ENCODE results near the gene FAM167B. TPM values are rescaled to one million over a fixed set of nuclear protein-coding genes. Genes with fewer than 3 reads are reported as not detected.

FAM167B gene
- 1 to 10 TPM in 1 of 2 experiments, under 1 TPM in 1; 0.80 to 1.2 TPM for total RNA-seq

GRCh38 chr1:32246888-32247273, at the start of gene FAM167B:
Gene FAM167B (plus strand): TSS chr1:32247222. CDS start chr1:32247422, 200 bp downstream.
- Mint-ChIP-seq H3K4me1 (peaks cover 53% of the 10 kb centered on the region), H3K27me3 (no peaks in the 10 kb centered on the region), H3K36me3 (peaks cover 7% of the 10 kb centered on the region), H3K9me3 (ENCODE audit: low read depth) (no peaks in the 10 kb centered on the region), H3K27ac (peak within 1 kb of the TSS; percentile 94), H3K4me3 (peak within 1 kb of the TSS; percentile 57)
- CTCF ChIA-PET = interaction anchor here (0.8 to 11.3 kb wide), 7 partner anchors 9 to 147 kb away, joined by 3 to 99 read pairs (median 27); partner anchors contain the start of gene BSDC1
- ATAC-seq = no peak
- no peak for DNase-seq

GRCh38 chr1:32197837-32198236, 49.2 kb upstream of the FAM167B start:
- Mint-ChIP-seq H3K36me3 (peaks cover 44% of the 10 kb centered on the region), H3K4me3 (no peak overlapping the region), H3K27ac (no peak overlapping the region)

GRCh38 chr1:32198237-32199042, 48.6 kb upstream of the FAM167B start:
- peak overlapping the region; percentile 13 for H3K27ac Mint-ChIP-seq
- H3K27me3 Mint-ChIP-seq = no peaks in the 10 kb centered on the region
- DNase-seq = no peak
- ATAC-seq = no peak
- H3K9me3 Mint-ChIP-seq (ENCODE audit: low read depth) = no peaks in the 10 kb centered on the region
- CTCF ChIA-PET = interaction anchor here (0.9 to 1.3 kb wide), 2 partner anchors 50 to 88 kb away, joined by 3 read pairs; no protein-coding TSS in a partner anchor
- peaks cover 79% of the 10 kb centered on the region for H3K4me1 Mint-ChIP-seq
- H3K36me3 Mint-ChIP-seq = peaks cover 39% of the 10 kb centered on the region
- H3K4me3 Mint-ChIP-seq = no peak overlapping the region

More at GRCh38 chr1:32197837-32198236, 49.2 kb upstream of the FAM167B start:
- H3K9me3 Mint-ChIP-seq (ENCODE audit: low read depth) = no peaks in the 10 kb centered on the region
- DNase-seq (no peak), ATAC-seq (no peak)
- peaks cover 81% of the 10 kb centered on the region for H3K4me1 Mint-ChIP-seq
- no peaks in the 10 kb centered on the region for H3K27me3 Mint-ChIP-seq
- CTCF ChIA-PET = interaction anchor here (0.9 to 1.3 kb wide), 2 partner anchors 13 to 50 kb away, joined by 3 read pairs; no protein-coding TSS in a partner anchor

DNA sequence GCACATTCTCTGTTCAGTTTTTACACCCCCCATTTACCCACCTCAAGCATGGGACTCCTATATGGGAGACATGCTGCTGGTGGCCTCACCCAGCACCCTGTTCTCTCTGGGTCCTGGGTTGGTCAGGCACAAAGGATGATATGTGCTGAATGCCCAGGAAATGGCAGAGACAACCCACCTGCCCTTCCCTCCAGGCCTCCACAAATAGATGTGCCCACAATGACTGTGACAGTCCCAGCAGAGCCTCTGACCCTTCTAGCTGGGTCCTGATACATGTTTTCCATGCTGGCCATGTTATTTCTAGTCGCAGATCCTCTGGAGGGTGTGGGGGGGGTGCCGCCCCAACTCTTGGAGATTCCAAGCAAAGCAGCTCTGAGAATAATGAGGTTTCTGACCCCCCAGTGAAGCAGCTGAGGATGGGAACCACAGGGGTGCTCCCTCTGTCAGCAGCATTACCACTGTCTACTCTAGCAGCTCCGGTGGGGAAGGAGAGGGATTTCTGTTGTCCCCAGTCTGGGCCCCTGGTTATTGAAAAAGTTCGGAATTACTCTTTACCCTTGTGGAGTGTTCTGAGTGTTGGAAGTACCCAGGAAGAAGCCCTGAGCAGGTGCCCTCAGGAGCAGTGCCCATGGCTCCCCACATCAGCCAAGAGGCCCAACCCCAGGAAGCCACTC, 47.8 kb upstream of the FAM167B start:
- no peak for DNase-seq
- CTCF ChIA-PET = interaction anchor here (0.9 to 3.9 kb wide), 2 partner anchors 19 to 88 kb away, joined by 3 to 18 read pairs; partner anchors contain the start of gene TXLNA
- Mint-ChIP-seq H3K27ac (peak overlapping the region; percentile 82), H3K9me3 (ENCODE audit: low read depth) (no peaks in the 10 kb centered on the region), H3K4me3 (no peak overlapping the region), H3K27me3 (no peaks in the 10 kb centered on the region), H3K36me3 (peaks cover 34% of the 10 kb centered on the region), H3K4me1 (peaks cover 79% of the 10 kb centered on the region)
- no peak for ATAC-seq

DNA sequence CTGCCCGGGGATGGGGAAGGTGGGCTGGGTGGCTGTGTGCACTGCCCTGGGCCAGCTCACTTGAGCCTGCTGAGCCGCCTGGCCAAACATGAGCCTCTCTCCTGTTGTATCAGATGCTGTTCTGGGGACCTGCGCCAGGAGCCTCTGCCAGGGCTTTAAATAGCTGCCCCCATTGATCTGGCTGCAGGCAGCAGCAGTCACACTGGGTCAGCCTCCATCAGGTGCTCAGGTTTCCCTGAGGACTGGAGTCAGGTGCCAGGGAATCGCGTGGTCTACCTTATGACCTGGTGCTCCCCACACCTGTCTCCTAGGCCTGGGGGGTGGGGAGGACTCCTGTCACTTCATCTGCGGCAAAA, 47.3 kb upstream of the FAM167B start:
- CTCF ChIA-PET = interaction anchor here (0.9 to 3.9 kb wide), 7 partner anchors 10 to 173 kb away, joined by 3 to 18 read pairs (median 9); partner anchors contain the start of genes KPNA6, LCK and TXLNA
- Mint-ChIP-seq H3K36me3 (peaks cover 29% of the 10 kb centered on the region), H3K27me3 (no peaks in the 10 kb centered on the region), H3K4me1 (peaks cover 75% of the 10 kb centered on the region), H3K27ac (peak overlapping the region; percentile 82), H3K4me3 (no peak overlapping the region), H3K9me3 (ENCODE audit: low read depth) (no peaks in the 10 kb centered on the region)
- ATAC-seq (no peak), DNase-seq (no peak)

- peak; percentile 62 for ATAC-seq
- no peaks in the 10 kb centered on the region for H3K27me3 Mint-ChIP-seq
- peak within 1 kb of the TSS; percentile 94 for H3K27ac Mint-ChIP-seq
- CTCF ChIA-PET = interaction anchor here (1.2 to 3.9 kb wide), 10 partner anchors 11 to 198 kb away, joined by 3 to 18 read pairs (median 5); partner anchors contain the start of genes KPNA6, LCK and TXLNA
- peak; percentile 71 for DNase-seq
- peaks cover 25% of the 10 kb centered on the region for H3K36me3 Mint-ChIP-seq
- peak within 1 kb of the TSS; percentile 87 for H3K4me3 Mint-ChIP-seq
- no peaks in the 10 kb centered on the region for H3K9me3 Mint-ChIP-seq (ENCODE audit: low read depth)
- H3K4me1 Mint-ChIP-seq = peaks cover 68% of the 10 kb centered on the region
These were observed 46.6 kb upstream of the FAM167B start, which contains the start of gene CCDC28B for GRCh38 chr1:32200226-32201010. Gene CCDC28B (plus strand): TSS chr1:32200595. CDS start chr1:32201936, 1,341 bp downstream.

- DNase-seq = peak; percentile 94
- H3K4me3 Mint-ChIP-seq = peak overlapping the region; percentile 87
- no peaks in the 10 kb centered on the region for H3K9me3 Mint-ChIP-seq (ENCODE audit: low read depth)
- peaks cover 21% of the 10 kb centered on the region for H3K36me3 Mint-ChIP-seq
- peaks cover 62% of the 10 kb centered on the region for H3K4me1 Mint-ChIP-seq
- peak overlapping the region; percentile 94 for H3K27ac Mint-ChIP-seq
- no peaks in the 10 kb centered on the region for H3K27me3 Mint-ChIP-seq
- peak; percentile 69 for ATAC-seq
- CTCF ChIA-PET = interaction anchor here (1.0 to 3.9 kb wide), 14 partner anchors 12 to 198 kb away, joined by 3 to 18 read pairs (median 4); partner anchors contain the start of genes BSDC1, KPNA6, LCK and TXLNA
These were observed 45.8 kb upstream of the FAM167B start for GRCh38 chr1:32201011-32201855.

DNA sequence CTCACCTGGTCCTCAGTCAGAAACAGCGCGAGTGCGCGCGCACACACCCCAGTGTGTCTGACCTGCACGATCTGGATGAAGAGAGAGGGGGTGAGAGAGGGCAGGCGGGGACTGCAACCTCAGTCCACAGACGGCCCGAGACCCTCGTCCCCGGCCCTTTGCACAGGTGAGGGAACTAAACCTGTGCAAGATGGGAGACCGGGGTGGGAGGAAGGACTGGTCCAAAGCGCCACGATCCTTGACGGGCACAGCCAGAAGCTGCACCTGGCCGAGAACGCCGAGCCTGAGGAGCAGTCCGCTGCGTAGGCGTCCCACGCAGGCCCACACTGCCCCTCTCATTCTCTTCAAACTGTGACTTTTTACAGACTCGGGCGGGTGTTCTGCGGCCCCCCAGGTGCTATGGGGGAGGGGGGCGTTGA, 42.1 kb upstream of the FAM167B start:
- H3K9me3 Mint-ChIP-seq (ENCODE audit: low read depth) = no peaks in the 10 kb centered on the region
- no peak overlapping the region for H3K27ac Mint-ChIP-seq
- H3K4me3 Mint-ChIP-seq = peak overlapping the region; percentile 90
- peaks cover 37% of the 10 kb centered on the region for H3K4me1 Mint-ChIP-seq
- CTCF ChIA-PET = interaction anchor here (0.6 to 4.2 kb wide), 6 partner anchors 11 to 225 kb away, joined by 3 to 39 read pairs (median 4); partner anchors contain the start of genes EIF3I and TMEM234
- H3K27me3 Mint-ChIP-seq = no peaks in the 10 kb centered on the region
- DNase-seq (no peak), ATAC-seq (no peak)
- peaks cover 2% of the 10 kb centered on the region for H3K36me3 Mint-ChIP-seq

DNA sequence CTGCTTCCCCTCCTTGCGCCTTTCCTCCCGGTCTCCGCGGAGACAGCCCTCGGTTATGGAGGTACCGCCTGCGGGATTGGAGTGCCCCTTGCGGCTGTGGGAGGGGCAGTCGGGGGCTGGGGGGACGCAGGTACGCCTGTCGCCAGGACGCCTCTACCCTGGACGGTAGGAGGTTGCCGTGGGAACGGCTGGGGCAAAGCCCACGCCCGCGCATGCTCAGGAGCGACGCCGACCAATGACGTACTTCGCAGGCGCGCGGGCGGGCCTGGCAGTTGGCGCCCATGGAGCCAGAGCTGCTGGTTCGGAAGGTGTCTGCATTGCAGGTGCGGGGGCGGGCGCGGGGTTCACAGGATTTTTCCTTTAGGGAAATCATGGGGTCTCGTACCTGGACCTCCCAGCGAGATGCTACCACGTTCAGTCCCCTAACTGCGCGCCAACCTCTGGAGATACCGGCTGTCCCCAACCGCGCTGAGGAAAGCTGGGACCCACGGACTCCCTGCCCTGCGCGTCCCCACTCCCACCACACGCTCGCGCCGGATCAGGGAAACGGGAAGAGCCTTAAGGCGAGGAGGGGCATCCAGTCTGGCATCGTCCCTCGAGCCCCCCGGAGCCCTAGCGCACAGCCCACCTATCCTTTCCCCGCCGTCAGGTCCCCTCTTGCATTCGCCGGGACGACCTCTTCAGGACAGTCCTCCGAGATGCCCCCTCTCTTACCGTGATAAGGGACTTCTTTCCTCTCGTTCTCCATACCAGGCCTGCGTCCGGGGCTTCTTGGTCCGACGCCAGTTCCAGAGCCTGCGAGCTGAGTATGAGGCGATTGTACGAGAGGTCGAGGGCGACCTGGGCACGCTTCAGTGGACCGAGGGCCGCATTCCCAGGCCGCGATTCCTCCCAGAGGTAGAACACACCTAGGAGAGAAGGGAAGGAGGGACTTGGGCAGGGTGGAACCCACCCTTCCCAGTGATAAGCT, 41.3 kb upstream of the FAM167B start, which contains the start of gene IQCC:
Gene IQCC (plus strand): TSS at position 271 of the 970 bp plus-strand sequence. CDS start 11 bp downstream, at position 282.
- DNase-seq (peak; percentile 89), ATAC-seq (peak; percentile 82)
- no peaks in the 10 kb centered on the region for H3K9me3 Mint-ChIP-seq (ENCODE audit: low read depth)
- peak within 1 kb of the TSS; percentile 87 for H3K27ac Mint-ChIP-seq
- H3K36me3 Mint-ChIP-seq = peaks cover 2% of the 10 kb centered on the region
- peak within 1 kb of the TSS; percentile 90 for H3K4me3 Mint-ChIP-seq
- H3K4me1 Mint-ChIP-seq = peaks cover 32% of the 10 kb centered on the region
- CTCF ChIA-PET = interaction anchor here (0.6 to 4.2 kb wide), 9 partner anchors 9 to 226 kb away, joined by 3 to 39 read pairs (median 4); partner anchors contain the start of genes EIF3I, MARCKSL1 and TMEM234
- H3K27me3 Mint-ChIP-seq = no peaks in the 10 kb centered on the region

GRCh38 chr1:32208469-32208868, 38.6 kb upstream of the FAM167B start:
- H3K4me1 Mint-ChIP-seq = peaks cover 15% of the 10 kb centered on the region
- DNase-seq (no peak), ATAC-seq (no peak)
- CTCF ChIA-PET = interaction anchor here (1.6 kb wide), 1 partner anchor 205 kb away, joined by 3 read pairs; no protein-coding TSS in a partner anchor
- no peaks in the 10 kb centered on the region for H3K9me3 Mint-ChIP-seq (ENCODE audit: low read depth)
- H3K36me3 Mint-ChIP-seq = no peaks in the 10 kb centered on the region
- no peak overlapping the region for H3K27ac Mint-ChIP-seq
- no peaks in the 10 kb centered on the region for H3K27me3 Mint-ChIP-seq
- no peak overlapping the region for H3K4me3 Mint-ChIP-seq

DNA sequence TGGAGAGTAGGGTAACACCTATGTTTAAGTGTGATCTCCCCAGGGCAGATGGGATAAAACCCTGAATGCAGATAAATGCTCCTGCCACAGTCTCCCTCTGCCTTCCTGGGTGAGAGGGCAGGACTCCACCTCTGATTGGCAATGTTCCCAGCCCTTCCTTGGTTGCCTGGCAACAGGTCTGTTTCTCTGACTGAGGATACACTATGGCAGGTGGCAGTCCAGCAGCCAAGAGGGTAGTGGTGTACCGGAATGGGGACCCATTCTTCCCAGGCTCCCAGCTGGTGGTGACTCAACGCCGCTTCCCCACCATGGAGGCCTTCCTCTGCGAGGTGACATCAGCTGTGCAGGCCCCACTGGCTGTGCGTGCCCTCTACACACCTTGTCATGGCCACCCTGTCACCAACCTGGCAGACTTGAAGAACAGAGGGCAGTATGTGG, 38.1 kb upstream of the FAM167B start, which contains the start of gene DCDC2B:
Gene DCDC2B (plus strand): TSS at position 199 of the 438 bp plus-strand sequence. CDS start 5 bp downstream, at position 204.
- Mint-ChIP-seq H3K4me1 (peaks cover 12% of the 10 kb centered on the region), H3K27me3 (no peaks in the 10 kb centered on the region), H3K9me3 (ENCODE audit: low read depth) (no peaks in the 10 kb centered on the region), H3K36me3 (no peaks in the 10 kb centered on the region), H3K27ac (no peak within 1 kb of the TSS), H3K4me3 (no peak within 1 kb of the TSS)
- no peak for DNase-seq
- no peak for ATAC-seq
- CTCF ChIA-PET = interaction anchor here (1.0 to 1.6 kb wide), 2 partner anchors 142 to 204 kb away, joined by 3 read pairs; no protein-coding TSS in a partner anchor
